GM18502 (cell line): Measurements from ENCODE around the gene ADD3.
A peak's percentile ranks its signal among the peaks of the same experiment; 100 is the strongest.
"Not testable (repeated sequence)": the region's sequence is repeated elsewhere in the genome, so short reads cannot be mapped to it uniquely, and the experiment has no call there.

Experiments
- ATAC-seq: cut with Tn5 transposase; IDR thresholded peaks from one replicate; pipeline ENCODE4 v1.9.1; 2021; ENCODE audit warnings: mild to moderate bottlenecking; ENCODE audit not compliant: unreplicated experiment, poor library complexity

Gene ADD3

DNA sequence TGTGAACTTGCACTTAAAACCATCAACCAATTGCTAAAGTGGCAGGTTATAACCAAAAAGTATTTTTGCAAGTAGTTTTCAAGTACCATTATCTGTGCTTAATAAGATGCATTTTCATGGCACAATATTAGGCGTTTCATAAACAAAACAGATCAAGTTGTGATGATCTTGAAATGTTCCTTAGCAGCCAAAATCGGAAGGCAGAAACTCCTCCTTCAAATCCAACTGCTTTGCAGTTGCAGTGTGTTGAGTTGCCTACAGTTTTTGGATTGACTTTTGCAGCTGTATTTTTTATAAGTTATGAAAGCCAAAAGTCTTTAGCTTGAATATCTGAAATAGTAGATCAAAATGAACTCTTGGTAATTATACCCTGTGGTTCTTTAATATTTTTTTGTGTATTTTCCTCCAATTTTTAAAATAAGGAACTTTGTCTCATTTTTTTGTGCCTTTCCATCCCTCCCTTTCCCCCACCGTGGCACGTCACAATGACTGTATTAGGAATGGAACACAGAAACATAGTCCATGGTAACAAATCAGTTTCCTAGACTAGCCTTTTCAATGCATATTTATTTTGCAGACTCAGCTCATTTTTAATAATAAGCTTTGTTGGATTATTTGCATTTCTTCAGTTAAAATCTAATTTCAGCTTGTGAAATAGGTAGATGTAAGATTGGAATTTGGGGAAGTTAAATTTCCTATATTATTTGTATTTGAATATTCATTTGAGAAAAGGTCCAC is 80.8 kb downstream of the ADD3 start:
- no peak for ATAC-seq

DNA sequence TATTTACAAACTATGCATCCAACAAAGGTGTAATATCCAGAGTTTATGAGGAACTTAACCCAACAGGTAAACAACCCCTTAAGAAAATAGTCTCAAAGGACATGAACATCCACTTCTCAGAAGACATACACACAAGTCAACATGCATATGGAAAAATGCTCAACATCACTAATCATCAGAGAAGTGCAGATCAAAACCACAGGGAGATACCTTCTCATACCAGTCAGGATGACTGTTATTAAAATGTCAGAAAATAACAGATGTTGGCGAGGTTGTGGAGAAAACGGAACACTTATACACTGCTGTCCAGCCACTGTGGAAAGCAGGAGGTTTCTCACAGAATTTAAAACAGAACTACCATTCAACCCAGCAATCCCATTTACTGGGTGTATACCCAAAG is 84.0 kb downstream of the ADD3 start:
- no peak for ATAC-seq

DNA sequence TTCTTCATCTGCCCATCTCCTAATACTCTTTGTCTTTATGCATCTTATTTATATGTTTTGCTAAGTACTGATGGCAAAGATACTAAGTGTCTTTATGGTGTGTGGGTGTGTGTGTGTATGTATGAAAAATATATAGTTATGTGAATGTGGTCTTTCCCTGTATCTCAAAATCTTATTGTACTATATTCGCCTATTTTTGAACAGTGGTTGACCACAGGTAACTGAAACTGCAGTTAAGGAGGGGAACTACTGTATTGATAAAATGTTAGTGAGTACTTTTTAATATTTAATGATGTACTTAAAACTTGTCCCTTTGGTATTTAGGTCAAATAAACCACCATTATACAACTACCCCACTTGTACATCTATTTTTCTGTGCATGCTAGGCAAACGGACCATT is 85.9 kb downstream of the ADD3 start:
- no peak for ATAC-seq

DNA sequence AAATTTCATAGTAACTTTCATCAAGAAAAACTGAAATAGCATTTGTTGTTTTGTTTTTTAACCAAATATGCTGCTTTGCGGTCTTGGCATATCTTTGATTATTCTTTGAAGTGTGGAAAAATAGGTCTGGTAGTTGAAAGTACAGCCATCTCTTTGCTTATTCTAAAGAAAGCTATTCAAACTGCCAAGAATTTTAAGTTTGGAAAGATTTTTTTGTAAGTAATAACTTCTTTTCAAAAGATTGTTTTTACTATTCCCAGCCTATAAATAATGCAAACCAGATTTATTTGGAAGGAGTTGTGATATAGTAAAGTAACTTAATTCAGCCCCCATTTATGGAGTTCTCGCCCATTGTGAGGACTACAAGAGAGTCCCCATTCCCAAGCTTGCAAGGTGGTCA is 87.0 kb downstream of the ADD3 start:
- no peak for ATAC-seq

DNA sequence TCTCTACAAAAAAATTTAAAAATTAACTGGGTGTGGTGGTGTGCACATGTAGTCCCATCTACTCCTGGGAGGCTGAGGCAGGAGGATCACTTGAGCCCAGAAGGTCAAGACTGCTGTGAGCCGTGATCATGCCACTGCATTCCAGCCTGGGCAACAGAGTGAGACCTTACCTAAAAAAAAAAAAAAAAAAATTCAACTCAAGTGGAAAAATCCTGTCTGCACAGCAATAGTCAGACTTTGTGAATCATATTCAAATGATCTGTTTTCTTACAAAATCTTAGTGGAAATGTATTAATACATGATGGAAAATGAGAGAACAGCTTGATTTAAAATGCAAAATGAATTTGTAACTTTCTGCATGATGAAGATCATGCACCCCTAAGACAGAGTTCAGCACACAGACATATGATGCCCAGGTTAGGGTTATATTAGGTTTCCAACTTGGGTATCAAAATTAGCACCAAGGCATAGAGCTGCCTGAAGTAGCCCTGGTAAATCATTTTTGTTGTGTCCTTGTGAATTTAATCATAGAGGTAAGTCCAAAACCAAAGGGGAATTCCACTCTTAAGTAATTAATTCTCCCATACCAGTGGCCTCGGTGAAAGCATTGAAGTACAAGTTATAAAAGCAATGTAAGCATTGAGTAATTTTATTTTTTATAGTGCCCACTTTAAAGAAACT is 93.8 kb downstream of the ADD3 start:
- no peak for ATAC-seq

DNA sequence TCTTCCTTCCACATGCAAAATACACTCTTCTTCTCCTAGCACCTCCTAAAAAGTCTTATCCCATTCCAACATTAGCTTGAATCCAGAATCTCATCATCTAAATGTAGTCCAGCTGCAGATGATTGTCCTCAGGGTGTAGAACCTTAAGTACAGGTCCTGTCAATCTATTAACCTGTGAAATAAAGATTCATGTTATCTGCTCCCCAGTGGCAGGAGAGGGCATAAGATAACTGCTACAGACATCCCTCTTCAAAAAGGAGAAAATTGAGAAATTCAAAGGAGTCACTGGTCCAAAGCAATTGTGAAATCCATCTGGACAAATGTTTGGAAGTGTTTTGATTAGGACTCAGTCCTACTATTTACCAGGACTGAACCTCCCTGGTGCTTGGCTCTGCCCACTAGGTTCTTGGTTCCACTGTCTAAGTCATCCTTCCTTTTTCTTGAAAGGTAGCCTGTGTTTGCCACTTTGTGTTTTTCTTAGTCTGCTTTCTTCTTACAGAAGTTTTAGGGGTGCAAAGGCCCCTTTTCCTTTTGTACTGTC is 96.2 kb downstream of the ADD3 start:
- no peak for ATAC-seq

DNA sequence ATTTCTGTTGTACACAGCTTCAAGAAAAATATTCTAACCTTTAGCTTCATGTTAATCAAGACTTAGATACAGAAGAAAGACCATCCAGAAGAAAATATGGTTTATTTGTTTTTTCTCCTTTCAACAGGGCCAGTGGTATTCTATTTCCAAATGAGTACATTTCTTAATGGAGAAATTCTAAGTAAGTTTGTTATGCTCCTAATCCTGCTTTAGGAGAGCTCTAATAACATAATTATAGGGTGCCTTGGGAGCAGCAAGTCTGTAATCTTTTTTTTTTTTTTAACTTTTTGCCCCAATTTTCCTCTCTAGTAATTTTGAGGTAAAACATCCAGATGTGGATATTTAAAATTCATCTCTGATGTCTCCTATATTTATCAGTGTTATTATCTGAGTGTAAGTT is 98.1 kb downstream of the ADD3 start:
- no peak for ATAC-seq

DNA sequence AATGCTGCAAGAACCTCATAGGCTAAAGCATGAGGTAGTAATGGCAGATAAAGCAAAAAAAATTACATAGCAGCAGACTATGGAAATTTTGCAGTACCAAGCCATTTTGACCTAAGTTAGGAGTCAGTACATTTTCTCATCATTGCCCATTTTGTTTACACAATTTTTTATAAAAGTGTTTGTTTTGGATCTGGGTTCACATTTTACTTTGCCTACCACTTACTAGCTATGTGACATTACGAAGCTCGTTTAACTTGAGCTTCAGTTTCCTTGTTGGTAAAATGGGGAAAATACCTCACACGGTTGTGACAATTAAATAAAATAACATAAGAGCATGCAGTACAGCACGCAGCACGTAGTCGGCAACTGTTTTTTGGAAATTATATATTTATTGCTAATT is 99.6 kb downstream of the ADD3 start:
- ATAC-seq: no peak

DNA sequence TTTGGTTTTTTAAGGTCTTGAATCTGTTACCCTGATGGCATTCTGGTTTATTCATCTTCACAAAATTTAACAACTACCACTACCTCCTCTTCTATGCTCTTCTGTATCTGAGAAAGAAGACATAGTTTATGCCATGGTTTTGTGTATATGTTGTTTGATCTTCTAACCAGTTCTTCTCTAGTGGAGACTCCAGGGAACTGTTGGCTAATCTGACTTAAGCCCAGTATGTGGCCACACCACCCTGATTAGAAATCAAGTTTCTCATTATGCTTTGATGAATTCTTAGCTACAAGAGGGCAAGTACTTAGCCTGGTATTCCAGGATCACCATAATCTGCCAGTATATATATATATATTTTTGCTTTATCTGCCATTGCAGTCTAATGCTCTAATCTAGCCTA is 100.1 kb downstream of the ADD3 start:
- no peak for ATAC-seq

DNA sequence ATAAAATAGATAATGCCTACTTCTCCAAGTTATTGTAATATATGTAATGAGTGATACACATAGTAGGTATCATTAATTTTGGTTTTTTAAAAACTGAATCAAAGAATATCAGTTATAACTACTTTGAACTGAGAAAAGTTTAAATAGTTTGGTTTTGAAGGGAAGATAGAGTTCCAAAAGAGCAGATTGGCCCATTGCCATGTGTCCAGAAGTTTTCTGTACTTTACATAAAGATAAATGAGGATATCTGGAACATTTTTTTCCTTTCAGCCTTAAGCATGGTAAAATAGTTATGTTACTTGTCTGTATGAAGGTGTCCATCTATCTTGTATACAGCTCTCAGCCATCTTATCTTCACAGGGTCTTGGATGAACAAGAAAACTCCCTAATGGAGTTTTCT is 101.7 kb downstream of the ADD3 start:
- no peak for ATAC-seq

DNA sequence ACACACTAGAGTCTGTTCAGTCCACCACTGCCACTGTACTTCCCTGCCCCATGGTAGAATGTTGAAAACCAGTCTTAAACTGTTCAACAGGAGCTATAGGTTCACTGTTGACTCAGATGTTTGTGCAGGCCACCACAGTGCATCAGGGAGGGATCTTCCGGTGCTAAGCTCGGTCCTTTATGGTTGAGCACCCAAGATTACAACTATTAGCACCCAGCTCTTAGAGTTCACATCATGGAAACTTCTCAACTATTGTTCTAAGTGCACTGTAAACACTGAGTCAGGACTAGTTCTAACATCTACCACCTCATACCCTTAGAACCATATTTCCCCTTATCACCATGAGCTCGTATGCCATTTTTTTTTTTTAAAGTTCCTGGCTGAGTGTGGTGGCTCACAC is 102.6 kb downstream of the ADD3 start:
- ATAC-seq: no peak

DNA sequence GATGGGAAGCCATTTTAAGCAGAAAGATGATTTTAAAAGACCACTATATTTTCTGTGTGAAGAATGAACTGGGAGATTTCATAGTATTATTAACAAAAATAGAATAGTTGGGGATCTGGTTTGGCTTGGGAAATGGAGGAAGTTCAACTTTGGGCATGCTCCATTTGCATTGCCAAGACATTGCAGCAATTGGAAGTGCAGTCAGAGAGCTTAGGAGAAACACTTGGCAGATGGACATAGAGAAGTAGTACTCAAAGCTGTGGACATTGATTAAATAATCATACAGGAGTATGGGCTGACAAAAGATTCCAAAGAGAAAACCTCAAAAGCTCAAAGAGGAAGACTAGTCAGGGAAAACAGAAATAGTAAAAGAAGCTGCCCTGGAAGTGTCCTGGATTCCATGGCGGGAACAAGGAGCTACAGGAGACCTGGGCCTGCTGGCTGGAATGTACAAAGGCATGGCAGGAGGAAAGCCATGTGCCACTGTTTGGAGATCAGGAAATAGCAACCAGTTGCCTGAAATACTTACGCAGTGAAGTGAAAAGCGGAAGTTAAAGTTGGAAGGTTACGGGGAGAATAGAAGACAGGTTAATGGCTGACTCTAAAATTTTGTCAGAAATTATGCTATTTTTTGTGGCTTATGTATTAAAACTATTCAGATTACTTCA is 106.0 kb downstream of the ADD3 start:
- no peak for ATAC-seq

DNA sequence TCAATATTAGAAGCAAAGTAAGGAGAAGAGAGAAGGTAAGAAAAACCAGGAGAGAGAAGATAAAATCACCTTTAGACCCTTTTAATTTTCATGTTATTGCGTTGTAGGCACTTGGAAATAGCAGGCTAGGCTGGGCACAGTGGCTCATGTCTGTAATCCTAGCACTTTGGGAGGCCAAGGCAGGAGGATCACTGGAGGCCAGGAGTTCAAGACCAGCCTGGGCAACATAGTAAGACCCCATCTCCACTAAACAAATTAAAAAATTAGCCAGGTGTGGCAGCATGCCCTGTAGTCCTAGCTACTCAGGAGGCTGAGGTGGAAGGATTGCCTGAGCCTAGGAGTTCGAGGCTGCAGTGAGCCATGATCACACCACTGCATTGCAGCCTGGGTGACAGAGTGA is 106.9 kb downstream of the ADD3 start:
- not testable (repeated sequence) for ATAC-seq

DNA sequence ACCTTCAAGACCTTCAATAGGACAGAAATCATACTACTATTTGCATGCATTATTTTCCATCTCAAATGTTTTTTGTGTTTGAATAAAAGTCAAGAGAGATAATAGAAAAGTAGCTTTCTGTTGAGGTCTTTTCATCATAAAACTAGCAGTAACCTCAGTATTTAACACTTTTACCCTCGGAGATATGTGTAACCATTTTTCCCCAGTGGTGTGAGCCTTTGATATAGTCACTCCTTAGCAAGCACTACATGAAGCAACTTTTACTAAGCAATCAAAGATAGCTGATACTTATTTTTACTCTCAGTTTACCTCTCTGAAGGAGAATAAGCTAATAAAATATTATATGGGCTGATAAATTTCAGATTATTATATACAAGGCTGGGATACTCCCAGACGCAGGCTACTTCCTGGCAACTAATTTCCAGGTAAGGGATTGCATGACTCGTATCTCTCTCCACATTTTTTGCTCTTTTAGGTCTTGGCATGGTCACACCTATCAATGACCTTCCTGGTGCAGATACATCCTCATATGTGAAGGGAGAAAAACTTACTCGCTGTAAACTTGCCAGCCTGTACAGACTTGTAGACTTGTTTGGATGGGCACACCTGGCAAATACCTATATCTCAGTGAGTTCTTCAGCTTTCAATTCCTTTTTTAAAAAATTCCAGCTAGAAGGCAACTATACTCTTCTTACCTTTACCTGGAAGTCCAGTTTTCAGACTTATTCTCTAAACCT is 108.2 kb downstream of the ADD3 start:
- ATAC-seq: no peak

DNA sequence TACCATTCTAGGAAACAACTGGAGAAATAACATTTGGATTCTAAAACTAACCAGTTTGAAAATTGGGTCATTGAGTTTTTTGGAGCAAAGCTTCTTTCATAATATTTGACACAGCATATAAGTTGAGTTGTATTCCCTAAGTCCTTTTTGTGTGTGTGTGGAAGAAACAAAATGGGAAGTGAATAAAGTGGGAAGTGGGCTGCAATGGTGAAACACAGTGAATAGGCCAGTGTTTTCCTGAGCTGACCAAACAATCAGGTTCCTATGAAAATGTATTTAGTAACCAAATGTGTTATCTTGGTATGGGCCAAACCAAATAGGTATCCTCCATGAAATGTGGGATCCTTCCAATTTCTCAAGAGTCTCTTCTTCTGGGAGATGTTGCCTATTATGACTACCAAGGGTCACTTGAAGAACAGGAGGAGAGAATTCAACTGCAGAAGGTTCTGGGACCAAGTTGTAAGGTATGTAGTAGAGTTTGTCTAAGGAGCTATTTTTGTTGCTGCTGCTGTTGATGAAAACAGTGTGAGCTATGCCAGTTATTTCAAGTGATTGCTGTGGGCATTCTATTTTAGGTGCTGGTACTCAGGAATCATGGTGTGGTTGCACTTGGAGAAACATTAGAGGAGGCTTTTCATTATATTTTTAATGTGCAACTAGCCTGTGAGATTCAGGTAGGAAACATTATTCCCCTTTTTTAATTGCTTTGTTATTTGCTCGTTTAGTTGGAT is 111.3 kb downstream of the ADD3 start:
- ATAC-seq: no peak

DNA sequence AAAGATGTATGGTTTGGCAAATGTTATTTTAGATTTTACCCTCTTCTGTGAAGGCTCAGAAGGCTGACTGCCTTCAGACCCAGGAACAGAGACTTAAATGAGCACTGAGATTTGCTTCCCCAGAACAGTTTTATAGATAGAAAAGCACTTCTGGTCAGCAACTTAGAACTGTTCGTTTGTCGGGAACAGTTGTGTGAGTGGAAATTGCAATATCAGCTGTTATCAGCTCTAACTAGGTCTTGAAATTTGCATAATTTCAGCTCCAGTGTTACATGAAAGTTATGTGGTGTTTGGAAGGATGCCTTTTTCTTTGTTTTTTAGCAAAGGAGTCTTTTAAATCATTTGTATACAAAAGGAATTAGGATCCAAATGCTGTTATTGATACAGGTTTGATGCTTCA is 115.8 kb downstream of the ADD3 start:
- no peak for ATAC-seq

DNA sequence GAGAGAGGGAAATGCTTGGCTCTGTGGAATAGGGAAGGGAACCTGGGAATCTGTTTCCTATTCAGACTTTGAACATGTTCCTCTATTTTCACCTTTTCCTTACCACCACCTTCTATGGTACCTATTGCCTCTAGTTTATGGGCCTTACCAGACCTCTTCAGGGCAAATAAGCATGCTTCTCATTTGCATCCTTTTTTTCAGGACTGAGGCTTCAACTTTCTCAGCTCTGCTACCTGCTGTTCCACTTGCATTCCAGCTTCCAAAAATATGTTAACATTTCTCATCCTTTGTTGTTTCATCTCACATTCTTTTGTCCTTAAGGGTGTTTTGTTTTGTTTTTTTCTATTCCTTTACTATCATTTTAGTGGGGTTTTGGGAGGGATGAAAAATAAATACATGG is 121.7 kb downstream of the ADD3 start:
- ATAC-seq: no peak

DNA sequence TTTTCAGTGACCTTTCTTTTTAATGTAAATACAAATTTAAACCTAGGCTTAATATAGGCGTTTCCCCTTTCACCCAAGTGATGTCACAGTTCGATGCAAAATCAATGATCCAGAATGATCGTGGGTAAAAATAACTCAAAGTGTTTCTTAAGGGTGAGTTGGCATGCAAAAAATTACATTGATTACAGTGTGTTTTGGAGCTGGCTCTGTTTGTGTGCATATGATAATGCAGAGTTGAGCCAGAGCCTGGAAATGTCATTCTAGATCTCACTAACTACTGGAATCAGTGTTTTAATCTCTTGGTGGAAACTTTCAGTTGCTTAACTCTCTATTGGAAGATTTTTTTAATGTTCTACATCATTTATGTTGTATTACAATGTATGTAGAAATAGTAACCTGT is 127.1 kb downstream of the ADD3 start:
- no peak for ATAC-seq

DNA sequence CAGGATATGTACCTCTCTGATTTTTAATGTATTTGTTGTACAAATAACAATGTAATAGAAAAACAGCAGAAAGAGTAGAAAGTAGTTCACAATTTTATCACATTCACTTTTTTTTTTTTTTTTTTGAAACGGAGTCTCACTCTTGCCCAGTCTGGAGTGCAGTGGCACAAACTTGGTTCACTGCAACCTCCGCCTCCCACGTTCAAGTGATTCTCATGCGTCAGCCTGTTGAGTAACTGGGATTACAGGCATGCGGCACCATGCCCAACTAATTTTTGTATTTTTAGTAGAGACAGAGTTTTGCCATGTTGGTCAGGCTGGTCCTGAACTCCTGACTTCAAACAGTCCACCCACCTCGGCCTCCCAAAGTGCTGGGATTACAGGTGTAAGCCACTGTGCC is 128.1 kb downstream of the ADD3 start:
- ATAC-seq: not testable (repeated sequence)

DNA sequence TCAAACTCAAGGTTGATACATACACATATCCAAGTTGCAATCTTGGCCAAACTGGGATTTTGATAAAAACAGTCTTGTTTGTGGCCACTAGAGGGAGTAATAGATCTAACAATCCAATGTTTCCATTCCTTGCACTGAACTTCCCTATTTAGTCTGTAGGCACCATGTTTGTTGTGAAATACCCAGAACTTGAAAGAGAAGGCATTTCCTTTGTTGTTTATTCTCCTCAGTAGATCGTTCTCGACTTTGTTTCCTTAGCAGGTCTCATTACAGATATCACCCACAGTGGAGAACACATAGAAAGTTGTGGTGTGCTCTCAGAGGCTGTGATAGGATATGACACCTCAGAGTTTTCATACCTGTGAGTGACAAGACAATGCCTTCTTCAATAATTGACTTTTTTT is 129.4 kb downstream of the ADD3 start:
- ATAC-seq: peak; percentile 55
